Measurements from ENCODE around the gene ZSCAN31. TPM values are rescaled to one million over a fixed set of nuclear protein-coding genes. Genes with fewer than 3 reads are reported as not detected.

The ZSCAN31 gene
- total and polyA plus RNA-seq, 2 donors (not counting 3 experiments of a cell fraction or from before 2014, with no cell fraction given), result 12.9 to 23.0 TPM

DNA sequence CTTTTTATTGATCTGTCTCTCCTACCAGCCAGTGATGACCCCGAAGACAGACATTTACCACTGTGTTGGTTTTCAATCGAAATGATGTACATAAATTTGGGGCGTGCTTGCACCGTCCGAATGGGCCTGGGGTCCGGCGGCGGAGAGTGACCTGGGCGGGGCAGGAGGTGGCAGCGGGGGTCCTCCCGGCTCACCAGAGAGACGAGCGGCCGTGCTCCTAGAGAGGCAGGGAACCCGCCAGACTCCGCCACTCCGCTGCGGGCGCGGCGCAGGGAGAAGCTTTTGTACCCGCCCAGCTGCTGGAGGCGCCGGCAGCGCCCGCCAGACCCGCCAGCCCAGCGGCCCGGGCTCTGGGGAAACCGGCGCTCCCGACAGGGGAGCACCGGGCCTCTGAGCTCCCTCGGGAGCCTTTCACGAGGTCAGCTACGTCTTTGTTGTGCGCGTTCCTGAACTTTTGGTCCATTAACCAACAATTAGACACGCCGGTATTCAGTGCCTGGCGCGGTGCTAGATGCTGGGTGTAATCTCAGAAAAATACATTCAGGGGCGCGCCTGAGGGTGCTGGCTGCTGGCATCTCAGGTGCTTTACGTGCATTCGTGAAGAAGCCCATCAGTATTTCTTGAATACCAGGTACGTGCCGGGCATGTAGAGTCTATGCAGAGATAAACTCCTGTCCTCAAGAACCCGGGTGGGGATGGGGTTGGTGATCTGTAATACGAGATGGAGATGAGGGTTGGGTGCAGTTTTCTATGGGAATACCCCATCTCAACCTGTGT lies 54.5 kb downstream of the ZSCAN31 start, which contains the start of gene PGBD1:
Gene PGBD1, plus strand, starts transcription at position 285 of the 777 bp plus-strand sequence. CDS start 2,242 bp downstream, outside the sequence.
- dilution Hi-C loops (cut with MboI; ENCODE audit: extremely low pct_ligation_motif_present, low sequenced_read_pairs) (no loop called here), intact Hi-C loops (cut with micrococcal nuclease) (loop anchor here (1.0 to 10.0 kb wide), 10 partner anchors 15 to 403 kb away; partner anchors contain the start of genes ZKSCAN3, ZKSCAN4, ZKSCAN8 and ZNF165)
- Histone ChIP-seq H4K20me1 (replicated peaks; ENCODE audit: control insufficient read depth, extremely low read depth, insufficient read depth, low read length) (no peaks in the 10 kb centered on the region), H3K4me2 (ENCODE audit: insufficient read depth, low read length) (peak within 1 kb of the TSS; percentile 96), H3K4me3 (replicated peaks in 1 of 3; ENCODE audit: insufficient read depth in 1 of 3, low read depth in 1 of 3, low read length in 3 of 3) (peak within 1 kb of the TSS; percentile 68 to 96 (median 93)), H3K79me2 (ENCODE audit: control insufficient read depth, insufficient read depth, low read length) (peaks cover 16% of the 10 kb centered on the region), H3K9me3 (replicated peaks; ENCODE audit: control insufficient read depth, insufficient read depth, low read length) (no peaks in the 10 kb centered on the region), H3K9ac (replicated peaks; ENCODE audit: extremely low read depth, insufficient read depth, low read length) (peak within 1 kb of the TSS; percentile 82), H3K4me1 (ENCODE audit: control insufficient read depth, extremely low read depth, insufficient read depth, low read length) (peaks cover 7% of the 10 kb centered on the region), H3K27ac (ENCODE audit: insufficient read depth, low read depth, low read length) (peak within 1 kb of the TSS; percentile 46), H3K27me3 (ENCODE audit: control insufficient read depth in 2 of 2, insufficient read depth in 2 of 2, low read length in 2 of 2) (no peaks in the 10 kb centered on the region), H3K9me1 (replicated peaks; ENCODE audit: control insufficient read depth, extremely low read depth, insufficient read depth, low read length) (no peaks in the 10 kb centered on the region), H2AFZ (ENCODE audit: low read depth, low read length) (peak within 1 kb of the TSS; percentile 91), H3K36me3 (ENCODE audit: control insufficient read depth in 2 of 2, extremely low read depth in 1 of 2, insufficient read depth in 2 of 2, low read length in 2 of 2) (peaks cover 6 to 10% of the 10 kb centered on the region in 2 experiments)
- FAIRE-seq (peak; percentile 59), DNase-seq (ENCODE audit: low read depth, low spot score) (peak; percentile 77)
- ChIA-PET CTCF (interaction anchor here (0.7 to 1.8 kb wide), 7 partner anchors 14 to 162 kb away, joined by 3 to 19 read pairs (median 5); partner anchors contain the start of genes ZKSCAN4, ZKSCAN8, ZSCAN23 and ZSCAN26), POLR2A (interaction anchor here (0.5 to 2.1 kb wide), 5 partner anchors 14 to 90 kb away, joined by 3 to 7 read pairs (median 5); partner anchors contain the start of genes ZKSCAN4, ZSCAN26 and ZSCAN31)
- TF ChIP-seq FOS (IDR thresholded peaks at IDR 0.05; ENCODE audit: borderline replicate concordance, insufficient read depth, low read length), result no peak
- TF ChIP-seq GATA2 (IDR thresholded peaks at IDR 0.05; ENCODE audit: insufficient read depth, insufficient read length, low read depth, low read length), result no peak
- TF ChIP-seq POLR2A (IDR thresholded peaks at IDR 0.05; ENCODE audit: low read depth, low read length), result peak; percentile 81
- TF ChIP-seq POLR2AphosphoS5 (IDR thresholded peaks at IDR 0.05; ENCODE audit: insufficient read depth, low read depth, low read length), result peak; percentile 79
- BruUV-seq (replicated peaks), result no TSS peak
